GM12875 (cell line): ENCODE measurements around the gene ZACN.
"Not testable (repeated sequence)": the region's sequence is repeated elsewhere in the genome, so short reads cannot be mapped to it uniquely, and the experiment has no call there.

ENCODE experiments used
- H3K4me3 ChIP-seq: one replicate; pipeline ENCODE4 v1.5.1; 2011; ENCODE audit warnings: low read depth, low read length, control low read depth
- CTCF ChIP-seq: IDR thresholded peaks from 2 replicates; pipeline ENCODE4 v1.5.1; 2011; ENCODE audit warnings: low read depth, mild to moderate bottlenecking, control low read depth, inconsistent platforms, low read length, moderate library complexity, borderline replicate concordance; ENCODE audit not compliant: insufficient read depth

Gene ZACN

GRCh38 chr17:76038050-76038449 lies 40.9 kb upstream of the ZACN start:
- H3K4me3 ChIP-seq: no peak overlapping the region
- TF ChIP-seq CTCF: no peak

- no peak for TF ChIP-seq CTCF
- no peak overlapping the region for H3K4me3 ChIP-seq
Measured at GRCh38 chr17:76039121-76039520, 39.9 kb upstream of the ZACN start.

GRCh38 chr17:76040376-76040775 lies 38.6 kb upstream of the ZACN start:
- H3K4me3 ChIP-seq: no peak overlapping the region
- TF ChIP-seq CTCF: no peak

- H3K4me3 ChIP-seq: not testable (repeated sequence)
Measured at GRCh38 chr17:76042868-76043267, 36.1 kb upstream of the ZACN start.

- not testable (repeated sequence) for H3K4me3 ChIP-seq
Measured at GRCh38 chr17:76044475-76045007, 34.4 kb upstream of the ZACN start.

- TF ChIP-seq CTCF: no peak
- no peak overlapping the region for H3K4me3 ChIP-seq
Measured at GRCh38 chr17:76046064-76046463, 32.9 kb upstream of the ZACN start.

- no peak for TF ChIP-seq CTCF
- no peak overlapping the region for H3K4me3 ChIP-seq
Measured at GRCh38 chr17:76048025-76048605, 30.9 kb upstream of the ZACN start.

- H3K4me3 ChIP-seq: no peak overlapping the region
- no peak for TF ChIP-seq CTCF
Measured at GRCh38 chr17:76048711-76049110, 30.3 kb upstream of the ZACN start.
